ENCODE data around the gene NAB2.

Gene NAB2

DNA sequence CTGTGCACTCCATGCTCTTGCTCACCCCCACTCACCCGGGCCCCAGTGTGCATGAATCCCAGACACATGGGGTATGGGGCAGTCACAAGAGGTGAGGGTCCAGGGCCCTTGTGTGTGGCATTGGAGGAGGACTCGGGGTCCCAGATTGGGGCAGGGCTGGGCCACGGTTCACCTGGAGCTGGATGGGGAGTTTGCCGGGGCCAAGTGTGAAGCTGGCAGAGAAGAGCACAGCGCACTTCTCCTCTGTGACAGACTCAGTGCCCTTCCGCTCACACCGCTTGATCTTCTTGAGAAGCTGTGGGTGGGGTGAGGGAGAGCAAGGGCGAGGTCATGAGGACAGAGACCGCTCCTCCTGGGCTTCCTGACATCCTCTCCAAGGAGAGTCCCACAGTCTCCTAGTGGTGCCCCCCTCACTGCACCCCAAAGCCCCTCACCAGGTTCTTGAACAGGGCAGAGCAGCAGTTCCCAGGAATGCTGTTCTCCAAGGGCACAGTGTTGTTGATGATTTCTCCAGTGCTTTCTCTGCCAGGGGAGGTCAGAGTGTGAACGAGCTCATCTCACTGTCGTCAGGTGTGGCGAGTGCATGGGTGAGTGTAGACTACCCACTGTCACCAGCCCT lies 15.5 kb downstream of the NAB2 start:
- H3K27ac ChIP-seq (ENCODE audit: low read length), result no peak overlapping the region
- H3K9ac ChIP-seq (ENCODE audit: low read length in 2 of 2), result no peak overlapping the region
- no peaks in the 10 kb centered on the region for H3K27me3 ChIP-seq (ENCODE audit: control insufficient read depth in 1 of 2, insufficient read depth in 2 of 2, low read length in 2 of 2)
- peaks cover 29% of the 10 kb centered on the region for H3K4me1 ChIP-seq (ENCODE audit: control insufficient read depth, insufficient read depth, low read length)
- H3K4me3 ChIP-seq (ENCODE audit: low read length in 2 of 2), result no peak overlapping the region
- peaks cover 41 to 42% of the 10 kb centered on the region in 2 donors for H3K36me3 ChIP-seq (ENCODE audit: control insufficient read depth in 2 of 2, insufficient read depth in 2 of 2, low read length in 2 of 2)
- H3K9me3 ChIP-seq (ENCODE audit: control insufficient read depth in 2 of 2, low read length in 2 of 2), result no peaks in the 10 kb centered on the region

DNA sequence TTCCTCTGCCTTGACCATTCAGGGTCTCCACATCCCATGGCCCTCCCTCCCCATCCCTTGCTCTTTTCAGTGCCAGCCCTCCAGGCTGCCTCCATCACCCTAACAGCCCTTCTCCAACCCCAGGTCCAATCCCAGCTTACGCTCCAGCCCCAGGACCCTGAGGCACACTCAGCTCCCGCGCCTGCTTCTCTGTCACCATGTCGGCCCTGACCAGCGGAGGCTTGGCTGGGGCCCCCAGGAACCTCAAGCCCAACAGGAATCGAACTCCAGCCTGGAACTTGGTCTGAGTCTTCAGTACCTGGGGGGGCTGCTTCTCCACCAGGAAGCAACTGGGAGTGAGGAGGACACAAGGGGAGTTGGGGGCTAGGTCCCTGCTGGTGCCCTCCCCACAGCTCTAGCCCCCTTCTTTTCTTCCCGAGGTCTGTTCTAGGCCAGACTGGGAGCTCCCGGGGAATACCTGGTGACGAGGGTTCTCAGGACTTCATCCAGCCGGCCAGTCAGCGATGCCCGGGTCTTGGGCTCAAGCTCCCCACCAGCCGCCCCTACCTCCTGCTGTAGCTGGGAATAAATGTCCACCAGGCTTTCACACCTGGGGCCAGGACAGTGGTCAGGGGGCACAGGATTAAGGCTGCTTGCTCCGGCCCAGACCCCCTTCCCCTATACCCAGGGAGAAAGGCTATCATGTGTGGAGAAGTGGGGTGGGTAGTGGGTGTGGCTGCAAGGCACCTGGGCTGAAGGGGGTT lies 16.3 kb downstream of the NAB2 start:
- no peak overlapping the region for H3K4me3 ChIP-seq (ENCODE audit: low read length in 2 of 2)
- H3K27me3 ChIP-seq (ENCODE audit: control insufficient read depth in 1 of 2, insufficient read depth in 2 of 2, low read length in 2 of 2), result no peaks in the 10 kb centered on the region
- H3K36me3 ChIP-seq (ENCODE audit: control insufficient read depth in 2 of 2, insufficient read depth in 2 of 2, low read length in 2 of 2), result peaks cover 34 to 36% of the 10 kb centered on the region in 2 donors
- H3K27ac ChIP-seq (ENCODE audit: low read length), result peak overlapping the region; percentile 11
- peaks cover 36% of the 10 kb centered on the region for H3K4me1 ChIP-seq (ENCODE audit: control insufficient read depth, insufficient read depth, low read length)
- H3K9ac ChIP-seq (ENCODE audit: low read length in 2 of 2), result no peak overlapping the region
- no peaks in the 10 kb centered on the region for H3K9me3 ChIP-seq (ENCODE audit: control insufficient read depth in 2 of 2, low read length in 2 of 2)

- Histone ChIP-seq H3K4me3 (ENCODE audit: low read length in 2 of 2) (no peak overlapping the region), H3K27ac (ENCODE audit: low read length) (peak overlapping the region; percentile 18), H3K36me3 (ENCODE audit: control insufficient read depth in 2 of 2, insufficient read depth in 2 of 2, low read length in 2 of 2) (peaks cover 32 to 36% of the 10 kb centered on the region in 2 donors), H3K9me3 (ENCODE audit: control insufficient read depth in 2 of 2, low read length in 2 of 2) (no peaks in the 10 kb centered on the region), H3K4me1 (ENCODE audit: control insufficient read depth, insufficient read depth, low read length) (peaks cover 38% of the 10 kb centered on the region), H3K27me3 (ENCODE audit: control insufficient read depth in 1 of 2, insufficient read depth in 2 of 2, low read length in 2 of 2) (no peaks in the 10 kb centered on the region), H3K9ac (ENCODE audit: low read length in 2 of 2) (peak overlapping the region in 1 of 2 donors; percentile 29)
Measured at GRCh38 chr12:57106021-57106708, 17.3 kb downstream of the NAB2 start.

DNA sequence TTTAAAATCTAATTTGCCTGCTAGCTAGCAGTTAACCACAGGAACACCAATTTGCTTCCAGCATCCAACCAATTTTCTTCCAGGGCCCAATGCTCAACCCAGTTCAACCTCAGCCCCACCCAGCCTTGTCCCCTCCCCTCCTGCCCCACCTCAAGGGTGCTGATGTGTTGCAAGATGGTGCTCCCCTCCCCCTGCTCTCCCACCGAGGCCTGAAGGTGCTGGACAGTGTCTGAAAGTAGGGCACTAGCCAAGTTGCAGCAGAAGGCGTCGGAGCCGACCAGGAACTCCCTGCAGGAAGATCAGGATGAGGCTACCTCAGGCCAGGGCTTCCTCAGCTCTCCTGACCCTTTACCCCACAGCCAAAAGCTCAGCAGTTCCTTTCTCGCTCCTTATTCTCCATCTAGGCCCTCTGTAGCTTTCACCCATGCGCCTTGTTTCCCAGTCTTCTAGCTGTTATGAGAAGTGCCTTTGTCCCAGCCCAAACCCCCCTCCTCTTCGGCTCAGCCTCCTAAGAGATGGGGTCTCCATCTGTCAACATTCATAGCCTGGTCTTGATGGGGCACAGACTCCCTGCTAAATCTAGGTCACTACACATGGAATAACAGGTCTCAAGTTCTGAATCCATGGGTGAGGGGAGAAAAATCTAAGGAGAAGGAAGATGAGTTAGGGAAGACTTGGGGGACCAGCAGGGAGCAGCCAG lies 18.7 kb downstream of the NAB2 start:
- Histone ChIP-seq H3K9ac (ENCODE audit: low read length in 2 of 2) (peak overlapping the region in 1 of 2 donors; percentile 42), H3K27ac (ENCODE audit: low read length) (peak overlapping the region; percentile 11), H3K36me3 (ENCODE audit: control insufficient read depth in 2 of 2, insufficient read depth in 2 of 2, low read length in 2 of 2) (peaks cover 32 to 36% of the 10 kb centered on the region in 2 donors), H3K4me3 (ENCODE audit: low read length in 2 of 2) (no peak overlapping the region), H3K9me3 (ENCODE audit: control insufficient read depth in 2 of 2, low read length in 2 of 2) (no peaks in the 10 kb centered on the region), H3K27me3 (ENCODE audit: control insufficient read depth in 1 of 2, insufficient read depth in 2 of 2, low read length in 2 of 2) (no peaks in the 10 kb centered on the region), H3K4me1 (ENCODE audit: control insufficient read depth, insufficient read depth, low read length) (peaks cover 47% of the 10 kb centered on the region)

DNA sequence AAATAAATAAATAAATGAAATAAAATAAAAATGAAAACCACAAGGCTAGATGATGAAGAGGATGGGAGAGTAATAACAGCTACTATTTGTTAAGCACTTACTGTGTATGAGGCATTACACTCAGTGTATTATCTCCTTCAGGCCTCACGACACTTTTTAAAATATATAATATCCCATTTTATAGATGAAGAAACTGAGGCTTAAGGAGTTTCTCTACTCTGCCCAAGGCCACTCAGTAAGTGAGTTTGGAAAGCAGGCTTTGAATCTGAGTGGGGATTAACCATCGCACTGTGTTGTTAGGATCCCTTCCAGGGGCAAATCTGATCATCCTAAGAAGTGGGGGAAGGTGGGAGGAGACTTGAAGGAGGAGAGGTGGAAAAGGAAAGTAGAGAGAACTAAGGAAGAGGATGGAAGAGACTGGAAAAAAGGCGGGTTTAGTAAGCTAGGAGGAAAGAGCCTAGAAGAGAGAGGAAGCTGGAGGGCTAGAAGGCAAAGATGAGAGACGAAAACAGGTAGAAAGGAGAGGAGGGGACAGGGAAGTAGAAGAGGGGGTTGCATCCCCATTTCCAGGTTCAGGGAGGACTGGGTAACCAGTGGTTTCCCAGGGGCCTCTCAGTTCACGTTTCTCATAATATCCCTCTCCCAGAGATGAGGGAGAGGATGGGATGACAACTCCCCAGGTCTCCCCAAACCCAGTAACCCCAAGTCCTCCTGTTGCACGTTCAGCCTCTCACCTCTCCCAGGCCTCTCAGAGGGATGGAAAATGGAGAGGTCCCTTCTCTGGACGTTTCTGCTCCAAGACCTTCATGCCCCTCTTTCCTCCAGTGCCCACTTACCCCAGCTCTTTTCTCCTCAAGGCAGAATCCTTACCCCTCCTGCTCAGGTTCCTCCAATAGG lies 20.5 kb downstream of the NAB2 start:
- Histone ChIP-seq H3K4me3 (ENCODE audit: low read length in 2 of 2) (peak overlapping the region; percentile 77 to 96), H3K27ac (ENCODE audit: low read length) (peak overlapping the region; percentile 100), H3K36me3 (ENCODE audit: control insufficient read depth in 2 of 2, insufficient read depth in 2 of 2, low read length in 2 of 2) (peaks cover 24 to 28% of the 10 kb centered on the region in 2 donors), H3K9me3 (ENCODE audit: control insufficient read depth in 2 of 2, low read length in 2 of 2) (no peaks in the 10 kb centered on the region), H3K9ac (ENCODE audit: low read length in 2 of 2) (peak overlapping the region; percentile 96 to 98), H3K27me3 (ENCODE audit: control insufficient read depth in 1 of 2, insufficient read depth in 2 of 2, low read length in 2 of 2) (no peaks in the 10 kb centered on the region), H3K4me1 (ENCODE audit: control insufficient read depth, insufficient read depth, low read length) (peaks cover 50% of the 10 kb centered on the region)

DNA sequence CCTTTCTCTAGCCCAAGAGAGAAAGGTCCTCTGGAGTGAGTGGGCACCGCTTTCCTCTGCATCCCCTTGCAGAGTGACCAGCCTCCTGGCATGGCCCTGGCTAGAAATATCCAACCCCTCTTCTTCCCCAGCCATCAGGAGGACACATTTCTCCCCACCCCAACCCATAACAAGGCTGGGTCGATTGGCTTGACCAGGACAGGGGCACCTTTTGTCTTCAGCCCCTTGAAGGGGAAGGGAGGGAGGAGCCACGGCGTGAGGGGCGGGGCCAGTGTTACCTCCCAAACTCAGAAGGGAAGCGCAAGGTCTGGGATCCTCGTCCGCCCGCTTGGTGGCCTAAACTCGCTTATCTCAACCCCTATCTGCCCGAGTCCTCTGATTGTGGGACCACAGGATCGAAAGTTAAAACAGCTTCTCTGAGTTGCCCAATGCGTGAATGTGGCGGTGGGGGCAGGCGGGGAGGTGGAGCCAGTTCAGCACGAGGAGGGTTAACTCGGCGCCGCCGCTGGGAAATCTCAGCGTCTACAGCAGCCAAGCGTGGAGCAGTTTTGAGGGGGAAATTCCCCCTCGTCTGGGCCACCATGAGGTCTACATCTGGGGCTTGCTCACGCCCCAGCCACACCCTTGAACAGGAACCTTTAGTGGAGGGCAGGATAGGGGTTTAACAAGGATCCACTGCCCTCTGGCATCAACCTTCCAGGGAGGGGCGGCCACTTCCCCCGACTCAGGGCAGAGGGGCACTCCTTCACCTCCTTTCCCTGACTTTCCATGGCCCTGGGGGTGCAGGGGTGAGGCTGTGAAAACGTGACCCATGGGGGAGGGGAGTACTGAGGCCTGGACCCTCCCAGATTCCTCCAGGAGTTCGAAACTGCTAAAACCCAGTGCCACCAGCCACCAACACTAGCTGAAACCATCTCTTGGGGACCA lies 21.5 kb downstream of the NAB2 start:
- Histone ChIP-seq H3K36me3 (ENCODE audit: control insufficient read depth in 2 of 2, insufficient read depth in 2 of 2, low read length in 2 of 2) (peaks cover 15 to 19% of the 10 kb centered on the region in 2 donors), H3K9ac (ENCODE audit: low read length in 2 of 2) (peak overlapping the region; percentile 96 to 98), H3K4me1 (ENCODE audit: control insufficient read depth, insufficient read depth, low read length) (peaks cover 50% of the 10 kb centered on the region), H3K27ac (ENCODE audit: low read length) (peak overlapping the region; percentile 100), H3K27me3 (ENCODE audit: control insufficient read depth in 1 of 2, insufficient read depth in 2 of 2, low read length in 2 of 2) (no peaks in the 10 kb centered on the region), H3K4me3 (ENCODE audit: low read length in 2 of 2) (peak overlapping the region; percentile 77 to 96), H3K9me3 (ENCODE audit: control insufficient read depth in 2 of 2, low read length in 2 of 2) (no peaks in the 10 kb centered on the region)

DNA sequence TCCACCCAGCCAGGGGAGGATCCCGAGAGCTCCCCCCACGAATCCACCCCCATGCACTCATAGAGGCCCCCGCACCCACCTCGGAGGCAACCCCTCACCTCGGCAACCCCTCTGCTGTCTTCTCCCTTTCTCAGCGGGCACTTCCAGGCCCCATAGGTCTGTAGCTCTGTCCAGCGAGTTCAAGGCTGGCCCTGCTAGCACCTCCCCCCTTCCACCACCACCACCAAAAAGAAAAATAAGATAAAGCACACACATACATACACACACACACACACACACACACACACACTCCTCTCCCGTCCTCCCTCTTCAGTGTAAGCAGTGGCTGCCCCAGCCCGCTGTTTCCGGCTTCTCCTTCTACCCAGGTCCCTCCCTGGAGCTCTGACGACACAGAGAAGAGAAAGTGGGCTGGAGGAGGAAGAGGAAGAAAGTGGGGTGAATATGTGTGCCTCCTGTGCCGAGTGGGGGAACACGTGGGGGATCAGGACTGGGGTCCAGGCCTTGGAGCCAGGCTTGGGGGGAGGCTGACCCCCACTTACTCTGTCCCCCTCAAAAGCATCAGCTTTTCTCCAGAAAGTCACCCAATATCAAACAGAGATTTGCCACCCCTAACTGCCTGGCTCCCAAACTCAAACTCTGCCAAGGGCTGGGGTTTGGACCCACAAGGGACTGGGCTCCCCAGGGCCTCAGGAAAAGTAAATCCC lies 22.3 kb downstream of the NAB2 start, which contains the start of gene STAT6:
Gene STAT6 (minus strand): TSS at position 332 of the 704 bp plus-strand sequence. CDS start 3,084 bp downstream, outside the sequence.
- peak within 1 kb of the TSS; percentile 96 to 98 for H3K9ac ChIP-seq (ENCODE audit: low read length in 2 of 2)
- H3K9me3 ChIP-seq (ENCODE audit: control insufficient read depth in 2 of 2, low read length in 2 of 2), result no peaks in the 10 kb centered on the region
- H3K4me3 ChIP-seq (ENCODE audit: low read length in 2 of 2), result peak within 1 kb of the TSS; percentile 77 to 96
- peaks cover 11 to 14% of the 10 kb centered on the region in 2 donors for H3K36me3 ChIP-seq (ENCODE audit: control insufficient read depth in 2 of 2, insufficient read depth in 2 of 2, low read length in 2 of 2)
- peak within 1 kb of the TSS; percentile 100 for H3K27ac ChIP-seq (ENCODE audit: low read length)
- no peaks in the 10 kb centered on the region for H3K27me3 ChIP-seq (ENCODE audit: control insufficient read depth in 1 of 2, insufficient read depth in 2 of 2, low read length in 2 of 2)
- peaks cover 49% of the 10 kb centered on the region for H3K4me1 ChIP-seq (ENCODE audit: control insufficient read depth, insufficient read depth, low read length)

DNA sequence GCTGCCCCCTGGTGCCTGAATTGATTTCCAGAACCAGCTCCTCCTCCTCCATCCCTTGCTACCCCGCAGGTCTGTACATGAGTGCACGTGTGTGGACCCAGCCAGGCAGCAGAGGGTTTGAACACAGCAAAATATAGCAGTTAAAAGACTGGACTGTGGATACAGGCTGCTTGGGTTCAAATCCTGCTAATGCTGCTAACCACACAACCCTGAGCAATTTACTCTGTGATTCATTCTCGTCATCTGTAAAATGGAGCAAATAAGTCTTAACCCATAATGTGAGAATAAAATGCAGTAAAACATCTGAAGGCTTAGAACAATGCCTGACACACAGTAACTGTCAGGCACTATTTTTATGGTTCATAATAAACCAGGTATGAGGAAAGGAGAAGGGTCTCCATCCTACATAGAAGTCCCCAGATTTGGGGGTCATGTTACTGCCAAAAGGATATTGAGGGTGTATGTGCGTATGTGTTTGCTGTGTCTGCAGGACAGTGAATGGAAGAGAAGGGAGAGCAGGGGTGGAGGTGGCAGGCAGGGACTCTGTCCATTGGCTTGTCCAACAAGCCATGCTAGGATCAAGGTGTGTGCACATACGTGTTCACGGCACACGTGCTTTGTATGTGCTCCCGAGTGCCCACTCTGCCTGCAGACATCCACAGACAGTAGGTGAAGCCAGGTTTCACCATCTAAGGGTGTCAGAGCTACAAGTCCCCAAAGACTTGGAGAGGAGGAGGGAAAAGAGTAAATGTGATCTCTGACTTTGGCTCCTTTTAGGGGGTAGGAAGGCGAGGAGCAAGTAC lies 23.8 kb downstream of the NAB2 start:
- Histone ChIP-seq H3K9me3 (ENCODE audit: control insufficient read depth in 2 of 2, low read length in 2 of 2) (no peaks in the 10 kb centered on the region), H3K27me3 (ENCODE audit: control insufficient read depth in 1 of 2, insufficient read depth in 2 of 2, low read length in 2 of 2) (peaks cover 0 to 2% of the 10 kb centered on the region in 2 donors), H3K4me1 (ENCODE audit: control insufficient read depth, insufficient read depth, low read length) (peaks cover 39% of the 10 kb centered on the region), H3K4me3 (ENCODE audit: low read length in 2 of 2) (peak overlapping the region; percentile 77 to 96), H3K27ac (ENCODE audit: low read length) (peak overlapping the region; percentile 100), H3K36me3 (ENCODE audit: control insufficient read depth in 2 of 2, insufficient read depth in 2 of 2, low read length in 2 of 2) (peaks cover 0 to 3% of the 10 kb centered on the region in 2 donors), H3K9ac (ENCODE audit: low read length in 2 of 2) (peak overlapping the region; percentile 96 to 98)
